Ishikawa (cell line): ENCODE measurements around the gene SLC8A1.

Experiments used
- CEBPB ChIP-seq: IDR thresholded peaks from 2 replicates; pipeline ENCODE4 v1.6.1; 2012
- CREB1 ChIP-seq: IDR thresholded peaks from 2 replicates; pipeline ENCODE4 v1.6.1; 2012; ENCODE audit warnings: low read depth
- EGR1 ChIP-seq: IDR thresholded peaks from 2 replicates; pipeline ENCODE4 v1.6.1; 2012
- EP300 ChIP-seq: IDR thresholded peaks from 2 replicates; pipeline ENCODE4 v1.6.1; 2012; ENCODE audit warnings: borderline replicate concordance
- NFIC ChIP-seq: IDR thresholded peaks from 2 replicates; pipeline ENCODE4 v1.6.1; 2012
- RAD21 ChIP-seq: IDR thresholded peaks from 2 replicates; pipeline ENCODE4 v1.6.1; 2012; ENCODE audit warnings: low read depth
- TAF1 ChIP-seq: IDR thresholded peaks from 2 replicates; pipeline ENCODE4 v1.6.1; 2012; ENCODE audit warnings: low read depth, mild to moderate bottlenecking
- TCF12 ChIP-seq: IDR thresholded peaks from 2 replicates; pipeline ENCODE4 v1.6.1; 2012; ENCODE audit warnings: low read depth
- TEAD4 ChIP-seq: IDR thresholded peaks from 2 replicates; pipeline ENCODE4 v1.6.1; 2012
- YY1 ChIP-seq: IDR thresholded peaks from 2 replicates; pipeline ENCODE4 v1.6.1; 2012; ENCODE audit warnings: low read depth
- ZBTB7A ChIP-seq: IDR thresholded peaks from 2 replicates; pipeline ENCODE4 v1.6.1; 2012; ENCODE audit warnings: low read depth
- TF ChIP-seq, protein P1 (sequence below): IDR thresholded peaks from 2 replicates; pipeline ENCODE4 v1.6.1; 2012
- TF ChIP-seq, protein P2 (sequence below): IDR thresholded peaks from 2 replicates; pipeline ENCODE4 v1.6.1; 2012; ENCODE audit warnings: low read depth, mild to moderate bottlenecking
- TF ChIP-seq, protein P3 (sequence below): IDR thresholded peaks from 2 replicates; pipeline ENCODE4 v1.6.1; 2012

- no peak for TF ChIP-seq YY1
- TF ChIP-seq EGR1: no peak
- TF ChIP-seq, protein P1, sequence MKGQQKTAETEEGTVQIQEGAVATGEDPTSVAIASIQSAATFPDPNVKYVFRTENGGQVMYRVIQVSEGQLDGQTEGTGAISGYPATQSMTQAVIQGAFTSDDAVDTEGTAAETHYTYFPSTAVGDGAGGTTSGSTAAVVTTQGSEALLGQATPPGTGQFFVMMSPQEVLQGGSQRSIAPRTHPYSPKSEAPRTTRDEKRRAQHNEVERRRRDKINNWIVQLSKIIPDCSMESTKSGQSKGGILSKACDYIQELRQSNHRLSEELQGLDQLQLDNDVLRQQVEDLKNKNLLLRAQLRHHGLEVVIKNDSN: no peak
- no peak for TF ChIP-seq EP300
- no peak for TF ChIP-seq TAF1
- TF ChIP-seq CREB1: no peak
- no peak for TF ChIP-seq ZBTB7A
- TF ChIP-seq CEBPB: no peak
- no peak for TF ChIP-seq RAD21
- no peak for TF ChIP-seq TEAD4
- TF ChIP-seq, protein P2, sequence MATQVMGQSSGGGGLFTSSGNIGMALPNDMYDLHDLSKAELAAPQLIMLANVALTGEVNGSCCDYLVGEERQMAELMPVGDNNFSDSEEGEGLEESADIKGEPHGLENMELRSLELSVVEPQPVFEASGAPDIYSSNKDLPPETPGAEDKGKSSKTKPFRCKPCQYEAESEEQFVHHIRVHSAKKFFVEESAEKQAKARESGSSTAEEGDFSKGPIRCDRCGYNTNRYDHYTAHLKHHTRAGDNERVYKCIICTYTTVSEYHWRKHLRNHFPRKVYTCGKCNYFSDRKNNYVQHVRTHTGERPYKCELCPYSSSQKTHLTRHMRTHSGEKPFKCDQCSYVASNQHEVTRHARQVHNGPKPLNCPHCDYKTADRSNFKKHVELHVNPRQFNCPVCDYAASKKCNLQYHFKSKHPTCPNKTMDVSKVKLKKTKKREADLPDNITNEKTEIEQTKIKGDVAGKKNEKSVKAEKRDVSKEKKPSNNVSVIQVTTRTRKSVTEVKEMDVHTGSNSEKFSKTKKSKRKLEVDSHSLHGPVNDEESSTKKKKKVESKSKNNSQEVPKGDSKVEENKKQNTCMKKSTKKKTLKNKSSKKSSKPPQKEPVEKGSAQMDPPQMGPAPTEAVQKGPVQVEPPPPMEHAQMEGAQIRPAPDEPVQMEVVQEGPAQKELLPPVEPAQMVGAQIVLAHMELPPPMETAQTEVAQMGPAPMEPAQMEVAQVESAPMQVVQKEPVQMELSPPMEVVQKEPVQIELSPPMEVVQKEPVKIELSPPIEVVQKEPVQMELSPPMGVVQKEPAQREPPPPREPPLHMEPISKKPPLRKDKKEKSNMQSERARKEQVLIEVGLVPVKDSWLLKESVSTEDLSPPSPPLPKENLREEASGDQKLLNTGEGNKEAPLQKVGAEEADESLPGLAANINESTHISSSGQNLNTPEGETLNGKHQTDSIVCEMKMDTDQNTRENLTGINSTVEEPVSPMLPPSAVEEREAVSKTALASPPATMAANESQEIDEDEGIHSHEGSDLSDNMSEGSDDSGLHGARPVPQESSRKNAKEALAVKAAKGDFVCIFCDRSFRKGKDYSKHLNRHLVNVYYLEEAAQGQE: no peak
- TF ChIP-seq, protein P3, sequence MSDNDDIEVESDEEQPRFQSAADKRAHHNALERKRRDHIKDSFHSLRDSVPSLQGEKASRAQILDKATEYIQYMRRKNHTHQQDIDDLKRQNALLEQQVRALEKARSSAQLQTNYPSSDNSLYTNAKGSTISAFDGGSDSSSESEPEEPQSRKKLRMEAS: no peak
- no peak for TF ChIP-seq TCF12
- TF ChIP-seq NFIC: no peak
These were observed 56.5 kb downstream of the SLC8A1 start for GRCh38 chr2:40395169-40396073.
